MCF 10A (cell line): ENCODE measurements around the gene MTOR. TPM values are rescaled to one million over a fixed set of nuclear protein-coding genes. Genes with fewer than 3 reads are reported as not detected.

Source experiments
- BruUV-seq: library from RNA; stranded (reverse); fragments of 400-500 nt; replicated peaks from 2 replicates; lab custom pipeline; 2021; lab: Mats Ljungman, UMichigan
- CTCF ChIA-PET: fragments of 300-600 bp; sonication (Branson Sonifier 250); formaldehyde crosslinking; extraction: SDS; loops from one replicate; lab custom pipeline; 2021; ENCODE audit warnings: antibody characterized with exemption, inconsistent platforms; lab: Yijun Ruan, JAX
- POLR2A ChIA-PET: fragments of 300-600, 350-650 bp; sonication (Branson Sonifier 250); formaldehyde crosslinking; extraction: SDS; loops from one replicate; lab custom pipeline; 2020; ENCODE audit warnings: antibody characterized with exemption, inconsistent platforms; lab: Yijun Ruan, JAX
- DNase-seq: peaks from one replicate; pipeline ENCODE4 v3.0.0-alpha.2; 2018; ENCODE audit not compliant: unreplicated experiment
- H3K27ac Mint-ChIP-seq: one replicate; pipeline ENCODE4 v1.8.0; 2022; ENCODE audit warnings: mild to moderate bottlenecking, low read depth, mixed read lengths; ENCODE audit not compliant: unreplicated experiment
- H3K27me3 Mint-ChIP-seq: one replicate; pipeline ENCODE4 v1.8.0; 2022; ENCODE audit warnings: mixed read lengths; ENCODE audit not compliant: insufficient read depth, unreplicated experiment
- H3K36me3 Mint-ChIP-seq: one replicate; pipeline ENCODE4 v1.8.0; 2022; ENCODE audit warnings: mild to moderate bottlenecking, moderate library complexity, mixed read lengths; ENCODE audit not compliant: insufficient read depth, unreplicated experiment
- H3K4me1 Mint-ChIP-seq: one replicate; pipeline ENCODE4 v1.8.0; 2022; ENCODE audit warnings: mixed read lengths; ENCODE audit not compliant: insufficient read depth, unreplicated experiment
- H3K4me3 Mint-ChIP-seq: one replicate; pipeline ENCODE4 v1.8.0; 2022; ENCODE audit warnings: mild to moderate bottlenecking, moderate library complexity, mixed read lengths; ENCODE audit not compliant: unreplicated experiment
- H3K9me3 Mint-ChIP-seq: one replicate; pipeline ENCODE4 v1.8.0; 2022; ENCODE audit warnings: mixed read lengths; ENCODE audit not compliant: unreplicated experiment
- intact Hi-C: fragments of 100-400 bp; cut with micrococcal nuclease; formaldehyde crosslinking; loops from 2 replicates; pipeline ENCODE4 v1.14.1; 2022
- total RNA-seq: library from RNA; stranded (reverse); gene quantifications from 2 replicates; pipeline ENCODE4 v1.2.3, GENCODE V29; 2022
- TF ChIP-seq, protein P1 (sequence below): fragments of 200-600 bp; IDR thresholded peaks from one replicate; pipeline ENCODE4 v1.8.0; 2022; ENCODE audit warnings: antibody characterized with exemption, mild to moderate bottlenecking; ENCODE audit not compliant: unreplicated experiment

The MTOR gene
- total RNA-seq, 1 experiment from 2014 or later, result 45.9 TPM

DNA sequence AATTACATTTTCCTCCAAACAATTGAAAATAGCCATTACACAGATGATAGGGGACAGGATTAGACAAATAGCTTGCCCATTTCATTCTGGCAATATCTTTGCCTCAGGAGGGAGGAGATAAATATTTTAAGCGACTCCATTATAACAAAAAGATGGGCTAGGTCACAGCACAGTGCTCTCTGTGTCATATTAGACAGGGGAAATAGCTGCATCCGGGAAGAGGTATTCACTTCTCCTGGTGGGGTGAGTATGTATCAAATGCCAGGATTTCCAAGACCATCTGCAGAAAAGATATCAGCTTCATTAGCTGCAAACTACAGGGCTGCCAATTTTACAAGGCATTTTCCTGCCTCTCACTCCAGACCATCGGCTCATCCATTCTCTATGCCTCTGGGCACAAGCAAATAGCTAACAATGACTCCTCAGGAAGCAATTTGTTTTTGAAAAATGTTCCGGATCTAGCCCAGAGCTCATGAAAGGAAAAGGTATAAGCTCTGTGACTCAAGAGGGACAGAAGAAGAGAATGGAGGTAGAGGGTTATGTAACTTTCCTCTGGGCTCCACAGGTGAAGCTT is 115.1 kb downstream of the MTOR start:
- ChIA-PET POLR2A (interaction anchor here (1.2 kb wide), 1 partner anchor 48 kb away, joined by 5 read pairs; the partner anchor contains the start of gene EXOSC10), CTCF (interaction anchor here (0.5 to 1.3 kb wide), 3 partner anchors 11 to 1835 kb away, joined by 3 to 4 read pairs (median 4); no protein-coding TSS in a partner anchor)
- peaks cover 70% of the 10 kb centered on the region for H3K36me3 Mint-ChIP-seq
- H3K9me3 Mint-ChIP-seq, result no peaks in the 10 kb centered on the region
- no peak overlapping the region for H3K27ac Mint-ChIP-seq
- H3K4me3 Mint-ChIP-seq, result no peak overlapping the region
- BruUV-seq, result no TSS peak
- DNase-seq, result peak; percentile 21
- intact Hi-C loops, result no loop called here
- no peaks in the 10 kb centered on the region for H3K27me3 Mint-ChIP-seq
- no peaks in the 10 kb centered on the region for H3K4me1 Mint-ChIP-seq
- TF ChIP-seq, protein P1, sequence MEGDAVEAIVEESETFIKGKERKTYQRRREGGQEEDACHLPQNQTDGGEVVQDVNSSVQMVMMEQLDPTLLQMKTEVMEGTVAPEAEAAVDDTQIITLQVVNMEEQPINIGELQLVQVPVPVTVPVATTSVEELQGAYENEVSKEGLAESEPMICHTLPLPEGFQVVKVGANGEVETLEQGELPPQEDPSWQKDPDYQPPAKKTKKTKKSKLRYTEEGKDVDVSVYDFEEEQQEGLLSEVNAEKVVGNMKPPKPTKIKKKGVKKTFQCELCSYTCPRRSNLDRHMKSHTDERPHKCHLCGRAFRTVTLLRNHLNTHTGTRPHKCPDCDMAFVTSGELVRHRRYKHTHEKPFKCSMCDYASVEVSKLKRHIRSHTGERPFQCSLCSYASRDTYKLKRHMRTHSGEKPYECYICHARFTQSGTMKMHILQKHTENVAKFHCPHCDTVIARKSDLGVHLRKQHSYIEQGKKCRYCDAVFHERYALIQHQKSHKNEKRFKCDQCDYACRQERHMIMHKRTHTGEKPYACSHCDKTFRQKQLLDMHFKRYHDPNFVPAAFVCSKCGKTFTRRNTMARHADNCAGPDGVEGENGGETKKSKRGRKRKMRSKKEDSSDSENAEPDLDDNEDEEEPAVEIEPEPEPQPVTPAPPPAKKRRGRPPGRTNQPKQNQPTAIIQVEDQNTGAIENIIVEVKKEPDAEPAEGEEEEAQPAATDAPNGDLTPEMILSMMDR, result no peak

DNA sequence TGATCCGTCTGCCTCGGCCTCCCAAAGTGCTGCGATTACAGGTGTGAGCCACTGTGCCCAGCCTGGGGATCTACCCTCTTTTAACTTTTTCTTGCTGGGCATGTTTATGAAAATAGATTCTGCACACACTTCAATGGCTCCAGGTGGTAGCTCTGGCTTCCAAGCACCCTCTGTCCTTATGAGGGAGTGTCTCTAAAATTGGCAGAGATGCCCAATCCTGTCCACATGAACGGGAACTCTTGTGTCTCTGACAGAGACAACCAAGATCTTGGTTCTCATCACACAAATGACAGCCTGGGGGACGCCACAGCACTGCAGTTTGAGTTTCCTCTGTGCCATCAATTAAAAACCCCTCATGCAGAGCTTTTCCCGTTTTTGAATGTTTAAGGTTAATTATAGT is 116.6 kb downstream of the MTOR start:
- peaks cover 71% of the 10 kb centered on the region for H3K36me3 Mint-ChIP-seq
- intact Hi-C loops, result no loop called here
- H3K4me1 Mint-ChIP-seq, result no peaks in the 10 kb centered on the region
- POLR2A ChIA-PET, result interaction anchor here (0.6 kb wide), 1 partner anchor 589 kb away, joined by 3 read pairs; no protein-coding TSS in a partner anchor
- H3K27ac Mint-ChIP-seq, result no peak overlapping the region
- TF ChIP-seq, protein P1, result no peak
- CTCF ChIA-PET, result interaction anchor here (0.6 to 1.3 kb wide), 2 partner anchors 11 to 108 kb away, joined by 4 to 5 read pairs; no protein-coding TSS in a partner anchor
- H3K4me3 Mint-ChIP-seq, result no peak overlapping the region
- no TSS peak for BruUV-seq
- H3K9me3 Mint-ChIP-seq, result no peaks in the 10 kb centered on the region
- no peaks in the 10 kb centered on the region for H3K27me3 Mint-ChIP-seq
- DNase-seq, result no peak

DNA sequence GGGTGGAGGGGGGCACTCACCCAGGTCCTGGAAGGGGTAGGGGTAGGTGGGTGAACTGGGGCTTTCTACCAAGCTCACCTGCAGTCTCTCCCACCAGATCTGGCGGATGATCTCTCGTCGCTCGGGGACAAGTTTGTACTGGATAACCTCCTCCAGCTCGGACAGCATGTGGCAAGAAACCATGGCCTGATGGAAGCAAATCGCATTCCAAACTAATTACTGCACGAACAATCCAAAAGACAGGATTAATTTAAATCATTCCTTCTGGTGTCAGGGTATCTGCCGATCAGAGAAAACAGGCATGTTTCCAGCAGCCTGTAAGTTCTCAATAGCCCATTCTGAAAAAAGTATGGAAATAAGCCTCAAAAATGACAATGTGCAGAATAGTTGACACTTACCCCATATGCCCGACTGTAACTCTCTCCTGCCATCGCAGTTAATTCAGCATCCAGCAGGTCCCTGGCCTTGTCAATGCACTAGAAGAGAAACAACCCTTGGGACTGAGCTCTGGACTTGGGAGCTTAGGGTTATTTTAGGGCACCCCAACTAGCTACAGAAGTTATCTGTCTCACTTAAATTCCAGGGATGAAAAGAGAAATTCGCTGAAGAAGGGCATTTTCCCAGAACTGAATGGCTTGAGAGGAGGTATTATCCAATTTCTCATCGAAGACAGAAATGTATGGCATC is 117.6 kb downstream of the MTOR start:
- Mint-ChIP-seq H3K4me1 (no peaks in the 10 kb centered on the region), H3K27me3 (no peaks in the 10 kb centered on the region), H3K27ac (no peak overlapping the region), H3K4me3 (no peak overlapping the region), H3K36me3 (peaks cover 61% of the 10 kb centered on the region), H3K9me3 (no peaks in the 10 kb centered on the region)
- intact Hi-C loops, result no loop called here
- TF ChIP-seq, protein P1, result no peak
- CTCF ChIA-PET, result interaction anchor here (0.7 to 1.0 kb wide), 2 partner anchors 108 to 1102 kb away, joined by 3 to 4 read pairs; no protein-coding TSS in a partner anchor
- no TSS peak for BruUV-seq
- no peak for DNase-seq
- POLR2A ChIA-PET, result interaction anchor here (0.6 to 1.0 kb wide), 2 partner anchors 57 to 1069 kb away, joined by 3 read pairs; no protein-coding TSS in a partner anchor

DNA sequence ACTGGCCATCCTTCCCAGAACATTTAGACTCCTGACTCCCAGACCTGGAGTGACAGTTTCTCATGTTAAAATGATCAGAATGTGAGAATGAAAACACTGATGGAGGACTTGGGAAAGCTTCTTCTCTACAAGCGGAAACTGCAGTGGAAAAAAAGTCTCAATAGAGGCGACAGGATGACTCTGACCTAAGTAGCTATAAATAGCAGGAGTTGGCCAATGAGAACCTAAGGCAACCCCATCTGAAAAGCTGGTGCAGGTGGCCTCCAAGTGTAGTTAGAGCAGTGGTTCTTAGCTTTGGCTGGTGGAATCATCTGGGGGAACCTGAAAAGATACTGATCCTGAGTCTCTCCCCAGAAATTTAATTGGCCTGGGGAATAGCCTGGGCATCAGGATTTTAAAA is 118.4 kb downstream of the MTOR start:
- CTCF ChIA-PET, result no interaction called here
- no TSS peak for BruUV-seq
- H3K27me3 Mint-ChIP-seq, result no peaks in the 10 kb centered on the region
- no peak for DNase-seq
- POLR2A ChIA-PET, result interaction anchor here (1.0 kb wide), 1 partner anchor 56 kb away, joined by 3 read pairs; no protein-coding TSS in a partner anchor
- TF ChIP-seq, protein P1, result no peak
- H3K27ac Mint-ChIP-seq, result peak overlapping the region; percentile 3
- intact Hi-C loops, result no loop called here
- no peak overlapping the region for H3K4me3 Mint-ChIP-seq
- no peaks in the 10 kb centered on the region for H3K9me3 Mint-ChIP-seq
- H3K36me3 Mint-ChIP-seq, result peaks cover 61% of the 10 kb centered on the region
- peaks cover 4% of the 10 kb centered on the region for H3K4me1 Mint-ChIP-seq
